ENCODE results near the gene SLIT3.

DNA sequence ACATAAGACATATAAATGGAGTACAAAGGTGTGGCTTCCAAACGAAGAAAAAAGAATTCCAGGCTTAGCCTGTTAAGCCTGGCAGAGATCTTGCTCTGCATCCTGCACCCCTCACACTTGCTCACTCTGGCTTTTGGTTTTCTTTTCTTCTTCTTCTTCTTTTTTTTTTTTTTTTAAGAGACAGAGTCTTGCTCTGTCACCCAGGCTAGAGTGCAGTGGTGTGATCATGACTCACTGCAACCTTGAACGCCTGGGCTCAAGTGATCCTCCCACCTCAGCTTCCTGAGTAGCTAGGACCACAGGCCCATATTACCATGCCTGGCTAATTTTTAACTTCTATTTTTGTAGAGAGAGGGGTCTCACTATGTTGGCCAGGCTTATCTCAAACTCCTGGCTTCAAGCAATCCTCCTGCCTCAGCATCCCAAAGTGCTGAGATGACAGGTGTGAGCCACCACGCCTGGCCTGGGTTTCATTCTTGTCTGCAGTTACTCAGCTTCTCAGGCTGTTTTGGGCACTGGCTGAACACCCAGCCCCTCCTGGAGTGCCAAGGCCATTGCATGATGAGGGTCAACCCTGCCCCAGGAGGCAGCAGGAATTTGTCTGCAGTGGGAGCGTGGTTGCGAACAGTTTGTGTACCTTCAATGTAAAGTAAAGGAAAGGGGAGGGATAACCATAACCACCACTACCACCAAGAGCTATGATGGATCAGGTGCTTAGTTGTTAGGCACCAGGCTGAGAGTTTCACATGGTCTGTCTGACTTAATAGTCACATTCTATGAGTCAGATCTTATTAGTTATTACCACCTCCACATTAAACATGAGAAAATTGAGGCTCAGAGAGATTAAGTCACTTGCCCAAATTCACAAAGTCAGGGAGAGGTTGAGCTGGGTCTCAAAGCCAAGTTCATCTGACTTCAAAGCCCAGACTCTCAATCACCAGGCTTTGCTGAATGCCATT is 502.6 kb downstream of the SLIT3 start:
- TF ChIP-seq, protein P1, sequence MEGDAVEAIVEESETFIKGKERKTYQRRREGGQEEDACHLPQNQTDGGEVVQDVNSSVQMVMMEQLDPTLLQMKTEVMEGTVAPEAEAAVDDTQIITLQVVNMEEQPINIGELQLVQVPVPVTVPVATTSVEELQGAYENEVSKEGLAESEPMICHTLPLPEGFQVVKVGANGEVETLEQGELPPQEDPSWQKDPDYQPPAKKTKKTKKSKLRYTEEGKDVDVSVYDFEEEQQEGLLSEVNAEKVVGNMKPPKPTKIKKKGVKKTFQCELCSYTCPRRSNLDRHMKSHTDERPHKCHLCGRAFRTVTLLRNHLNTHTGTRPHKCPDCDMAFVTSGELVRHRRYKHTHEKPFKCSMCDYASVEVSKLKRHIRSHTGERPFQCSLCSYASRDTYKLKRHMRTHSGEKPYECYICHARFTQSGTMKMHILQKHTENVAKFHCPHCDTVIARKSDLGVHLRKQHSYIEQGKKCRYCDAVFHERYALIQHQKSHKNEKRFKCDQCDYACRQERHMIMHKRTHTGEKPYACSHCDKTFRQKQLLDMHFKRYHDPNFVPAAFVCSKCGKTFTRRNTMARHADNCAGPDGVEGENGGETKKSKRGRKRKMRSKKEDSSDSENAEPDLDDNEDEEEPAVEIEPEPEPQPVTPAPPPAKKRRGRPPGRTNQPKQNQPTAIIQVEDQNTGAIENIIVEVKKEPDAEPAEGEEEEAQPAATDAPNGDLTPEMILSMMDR (IDR thresholded peaks at IDR 0.05 in 4 of 5, conservative IDR thresholded peaks at IDR 0.05 in 1 of 5): no peak
- TF ChIP-seq POLR2A (IDR thresholded peaks at IDR 0.05): no peak

Measured in gastrocnemius medialis (tissue), 4 donors.